Measurements from ENCODE around the gene RCOR1. TPM values are rescaled to one million over a fixed set of nuclear protein-coding genes. Genes with fewer than 3 reads are reported as not detected.

RCOR1 gene
- total RNA-seq, 2 experiments from 2014 or later, result 14.8 to 15.3 TPM

GRCh38 chr14:102690509-102691286, 98.2 kb downstream of the RCOR1 start:
- no peak for ATAC-seq

GRCh38 chr14:102691763-102692162, 99.3 kb downstream of the RCOR1 start:
- intact Hi-C loops (cut with DNase I, micrococcal nuclease), result loop anchor here (5.0 to 10.0 kb wide), 2 partner anchors 167 to 601 kb away; no protein-coding TSS in a partner anchor
- Mint-ChIP-seq H3K9me3 (ENCODE audit: low read depth) (no peaks in the 10 kb centered on the region), H3K4me1 (peaks cover 28% of the 10 kb centered on the region), H3K27ac (no peak overlapping the region), H3K27me3 (no peaks in the 10 kb centered on the region), H3K4me3 (no peak overlapping the region), H3K36me3 (ENCODE audit: low read depth) (no peaks in the 10 kb centered on the region)
- ChIA-PET POLR2A (no interaction called here), CTCF (interaction anchor here (0.7 kb wide), 1 partner anchor 9 kb away, joined by 4 read pairs; no protein-coding TSS in a partner anchor)
- DNase-seq (no peak), ATAC-seq (no peak)

More at GRCh38 chr14:102690509-102691286, 98.2 kb downstream of the RCOR1 start:
- DNase-seq, result no peak
- CTCF ChIA-PET, result interaction anchor here (0.6 to 0.7 kb wide), 2 partner anchors 8 to 162 kb away, joined by 4 read pairs; no protein-coding TSS in a partner anchor
- intact Hi-C loops (cut with DNase I, micrococcal nuclease), result loop anchor here (5.0 to 10.0 kb wide), 2 partner anchors 166 to 602 kb away; no protein-coding TSS in a partner anchor
- Mint-ChIP-seq H3K4me3 (no peak overlapping the region), H3K4me1 (peaks cover 18% of the 10 kb centered on the region), H3K27ac (no peak overlapping the region), H3K27me3 (no peaks in the 10 kb centered on the region), H3K36me3 (ENCODE audit: low read depth) (no peaks in the 10 kb centered on the region), H3K9me3 (ENCODE audit: low read depth) (no peaks in the 10 kb centered on the region)
- POLR2A ChIA-PET, result no interaction called here

GRCh38 chr14:102692334-102692733, 99.9 kb downstream of the RCOR1 start:
- CTCF ChIA-PET, result interaction anchor here (1.6 to 2.9 kb wide), 2 partner anchors 10 to 11 kb away, joined by 4 to 15 read pairs; no protein-coding TSS in a partner anchor

GRCh38 chr14:102693006-102693755, 100.7 kb downstream of the RCOR1 start:
- DNase-seq (no peak), ATAC-seq (no peak)
- POLR2A ChIA-PET, result interaction anchor here (0.6 kb wide), 1 partner anchor 223 kb away, joined by 4 read pairs; no protein-coding TSS in a partner anchor
- Mint-ChIP-seq H3K27ac (no peak overlapping the region), H3K27me3 (no peaks in the 10 kb centered on the region), H3K9me3 (ENCODE audit: low read depth) (no peaks in the 10 kb centered on the region), H3K36me3 (ENCODE audit: low read depth) (no peaks in the 10 kb centered on the region), H3K4me1 (peaks cover 32% of the 10 kb centered on the region), H3K4me3 (no peak overlapping the region)
- intact Hi-C loops (cut with DNase I, micrococcal nuclease), result loop anchor here (5.0 to 10.0 kb wide), 2 partner anchors 168 to 599 kb away; no protein-coding TSS in a partner anchor
- CTCF ChIA-PET, result interaction anchor here (0.6 to 3.6 kb wide), 24 partner anchors 7 to 727 kb away, joined by 3 to 20 read pairs (median 6); no protein-coding TSS in a partner anchor

More at GRCh38 chr14:102692334-102692733, 99.9 kb downstream of the RCOR1 start:
- H3K9me3 Mint-ChIP-seq (ENCODE audit: low read depth), result no peaks in the 10 kb centered on the region
- peaks cover 34% of the 10 kb centered on the region for H3K4me1 Mint-ChIP-seq
- H3K4me3 Mint-ChIP-seq, result no peak overlapping the region
- DNase-seq, result no peak
- no peak for ATAC-seq
- intact Hi-C loops (cut with DNase I, micrococcal nuclease), result loop anchor here (5.0 to 10.0 kb wide), 2 partner anchors 168 to 600 kb away; no protein-coding TSS in a partner anchor
- no peaks in the 10 kb centered on the region for H3K27me3 Mint-ChIP-seq
- no peaks in the 10 kb centered on the region for H3K36me3 Mint-ChIP-seq (ENCODE audit: low read depth)
- no peak overlapping the region for H3K27ac Mint-ChIP-seq
- POLR2A ChIA-PET, result no interaction called here

GRCh38 chr14:102694530-102695166, 102.2 kb downstream of the RCOR1 start:
- Mint-ChIP-seq H3K4me1 (peaks cover 30% of the 10 kb centered on the region), H3K27me3 (no peaks in the 10 kb centered on the region), H3K27ac (no peak overlapping the region), H3K4me3 (no peak overlapping the region), H3K36me3 (ENCODE audit: low read depth) (no peaks in the 10 kb centered on the region), H3K9me3 (ENCODE audit: low read depth) (no peaks in the 10 kb centered on the region)
- intact Hi-C loops (cut with DNase I, micrococcal nuclease), result loop anchor here (1.0 to 10.0 kb wide), 5 partner anchors 153 to 598 kb away; no protein-coding TSS in a partner anchor
- ChIA-PET POLR2A (interaction anchor here (0.5 to 0.8 kb wide), 5 partner anchors 11 to 570 kb away, joined by 3 to 6 read pairs (median 3); no protein-coding TSS in a partner anchor), CTCF (interaction anchor here (0.6 to 3.6 kb wide), 62 partner anchors 9 to 604 kb away, joined by 3 to 20 read pairs (median 3); no protein-coding TSS in a partner anchor)
- peak; percentile 68 for DNase-seq
- ATAC-seq, result peak; percentile 73

- Mint-ChIP-seq H3K27ac (no peak overlapping the region), H3K9me3 (ENCODE audit: low read depth) (no peaks in the 10 kb centered on the region), H3K27me3 (no peaks in the 10 kb centered on the region), H3K4me1 (peaks cover 32% of the 10 kb centered on the region), H3K4me3 (no peak overlapping the region), H3K36me3 (ENCODE audit: low read depth) (no peaks in the 10 kb centered on the region)
- ChIA-PET CTCF (interaction anchor here (0.6 to 3.6 kb wide), 53 partner anchors 9 to 603 kb away, joined by 3 to 20 read pairs (median 4); no protein-coding TSS in a partner anchor), POLR2A (interaction anchor here (0.7 kb wide), 1 partner anchor 11 kb away, joined by 3 read pairs; no protein-coding TSS in a partner anchor)
- no peak for DNase-seq
- no peak for ATAC-seq
- intact Hi-C loops (cut with DNase I, micrococcal nuclease), result loop anchor here (5.0 to 10.0 kb wide), 2 partner anchors 152 to 170 kb away; no protein-coding TSS in a partner anchor
Measured at GRCh38 chr14:102695167-102695555, 102.7 kb downstream of the RCOR1 start.

- no peak for DNase-seq
- POLR2A ChIA-PET, result no interaction called here
- H3K27me3 Mint-ChIP-seq, result no peaks in the 10 kb centered on the region
- H3K27ac Mint-ChIP-seq, result no peak overlapping the region
- H3K4me3 Mint-ChIP-seq, result no peak overlapping the region
- no peaks in the 10 kb centered on the region for H3K9me3 Mint-ChIP-seq (ENCODE audit: low read depth)
- intact Hi-C loops (cut with DNase I, micrococcal nuclease), result loop anchor here (5.0 to 10.0 kb wide), 2 partner anchors 151 to 172 kb away; no protein-coding TSS in a partner anchor
- H3K4me1 Mint-ChIP-seq, result peaks cover 29% of the 10 kb centered on the region
- ATAC-seq, result no peak
- CTCF ChIA-PET, result interaction anchor here (0.6 to 3.6 kb wide), 9 partner anchors 8 to 596 kb away, joined by 3 to 20 read pairs (median 4); partner anchors contain the start of gene AMN
- peaks cover 3% of the 10 kb centered on the region for H3K36me3 Mint-ChIP-seq (ENCODE audit: low read depth)
Measured at GRCh38 chr14:102696332-102696731, 103.9 kb downstream of the RCOR1 start.

- no peak overlapping the region for H3K27ac Mint-ChIP-seq
- H3K4me3 Mint-ChIP-seq, result no peak overlapping the region
- no peaks in the 10 kb centered on the region for H3K9me3 Mint-ChIP-seq (ENCODE audit: low read depth)
- no peak for DNase-seq
- POLR2A ChIA-PET, result no interaction called here
- CTCF ChIA-PET, result interaction anchor here (0.7 to 1.6 kb wide), 6 partner anchors 151 to 596 kb away, joined by 3 to 5 read pairs (median 4); partner anchors contain the start of gene AMN
- intact Hi-C loops (cut with DNase I, micrococcal nuclease), result loop anchor here (5.0 to 10.0 kb wide), 2 partner anchors 150 to 172 kb away; no protein-coding TSS in a partner anchor
- H3K27me3 Mint-ChIP-seq, result no peaks in the 10 kb centered on the region
- peaks cover 3% of the 10 kb centered on the region for H3K36me3 Mint-ChIP-seq (ENCODE audit: low read depth)
- peaks cover 29% of the 10 kb centered on the region for H3K4me1 Mint-ChIP-seq
- ATAC-seq, result peak; percentile 12
Measured at GRCh38 chr14:102696856-102697495, 104.5 kb downstream of the RCOR1 start.

- Mint-ChIP-seq H3K4me3 (no peak overlapping the region), H3K27ac (no peak overlapping the region), H3K4me1 (peaks cover 29% of the 10 kb centered on the region), H3K9me3 (ENCODE audit: low read depth) (no peaks in the 10 kb centered on the region), H3K36me3 (ENCODE audit: low read depth) (peaks cover 4% of the 10 kb centered on the region), H3K27me3 (no peaks in the 10 kb centered on the region)
- ChIA-PET CTCF (interaction anchor here (0.6 to 1.0 kb wide), 2 partner anchors 37 to 259 kb away, joined by 3 read pairs; no protein-coding TSS in a partner anchor), POLR2A (no interaction called here)
- no peak for DNase-seq
- ATAC-seq, result no peak
- intact Hi-C loops (cut with DNase I, micrococcal nuclease), result loop anchor here (5.0 to 10.0 kb wide), 2 partner anchors 150 to 173 kb away; no protein-coding TSS in a partner anchor
Measured at GRCh38 chr14:102697501-102697900, 105.1 kb downstream of the RCOR1 start.
